Measurements from ENCODE around the gene KIF5A.
"Not testable (repeated sequence)": the region's sequence is repeated elsewhere in the genome, so short reads cannot be mapped to it uniquely, and the experiment has no call there.

The KIF5A gene

GRCh38 chr12:57609781-57610553, 60.1 kb downstream of the KIF5A start:
- DNase-seq = no peak

GRCh38 chr12:57610554-57611107, 60.8 kb downstream of the KIF5A start:
- no peak for DNase-seq

GRCh38 chr12:57611108-57611826, 61.4 kb downstream of the KIF5A start, which contains the start of gene ARHGEF25:
Gene ARHGEF25 (plus strand): TSS chr12:57611435. CDS start chr12:57611895, 460 bp downstream.
- DNase-seq = peak; percentile 41

- no peak for DNase-seq
Measured at GRCh38 chr12:57611827-57612710, 62.2 kb downstream of the KIF5A start.

- no peak for DNase-seq
Measured at GRCh38 chr12:57612711-57613426, 63.0 kb downstream of the KIF5A start.

GRCh38 chr12:57613427-57614109, 63.7 kb downstream of the KIF5A start:
- DNase-seq = no peak

- DNase-seq = no peak
Measured at GRCh38 chr12:57614178-57614947, 64.5 kb downstream of the KIF5A start.

- DNase-seq = no peak
Measured at GRCh38 chr12:57614948-57615500, 65.2 kb downstream of the KIF5A start.

- DNase-seq = no peak
Measured at GRCh38 chr12:57615637-57616036, 65.8 kb downstream of the KIF5A start.

GRCh38 chr12:57616383-57617101, 66.7 kb downstream of the KIF5A start:
- peak; percentile 3 for DNase-seq

GRCh38 chr12:57617942-57618341, 68.1 kb downstream of the KIF5A start:
- no peak for DNase-seq

- DNase-seq = not testable (repeated sequence)
Measured at GRCh38 chr12:57618431-57618830, 68.6 kb downstream of the KIF5A start.

GRCh38 chr12:57618966-57619433, 69.2 kb downstream of the KIF5A start:
- DNase-seq = no peak

GRCh38 chr12:57619434-57620244, 69.8 kb downstream of the KIF5A start:
- no peak for DNase-seq

GRCh38 chr12:57620245-57620935, 70.5 kb downstream of the KIF5A start:
- DNase-seq = no peak

GRCh38 chr12:57620936-57621496, 71.2 kb downstream of the KIF5A start:
- DNase-seq = no peak

- peak; percentile 44 for DNase-seq
Measured at GRCh38 chr12:57621497-57622292, 71.9 kb downstream of the KIF5A start.

All from NCI-H2227 treated with DMSO at 0.1 percent for 48 hours (cell line).